ENCODE data around the gene DSCAML1. TPM values are rescaled to one million over a fixed set of nuclear protein-coding genes. Genes with fewer than 3 reads are reported as not detected.

DSCAML1 gene
- total RNA-seq, 2 experiments from 2014 or later: 0.13 to 0.29 TPM

DNA sequence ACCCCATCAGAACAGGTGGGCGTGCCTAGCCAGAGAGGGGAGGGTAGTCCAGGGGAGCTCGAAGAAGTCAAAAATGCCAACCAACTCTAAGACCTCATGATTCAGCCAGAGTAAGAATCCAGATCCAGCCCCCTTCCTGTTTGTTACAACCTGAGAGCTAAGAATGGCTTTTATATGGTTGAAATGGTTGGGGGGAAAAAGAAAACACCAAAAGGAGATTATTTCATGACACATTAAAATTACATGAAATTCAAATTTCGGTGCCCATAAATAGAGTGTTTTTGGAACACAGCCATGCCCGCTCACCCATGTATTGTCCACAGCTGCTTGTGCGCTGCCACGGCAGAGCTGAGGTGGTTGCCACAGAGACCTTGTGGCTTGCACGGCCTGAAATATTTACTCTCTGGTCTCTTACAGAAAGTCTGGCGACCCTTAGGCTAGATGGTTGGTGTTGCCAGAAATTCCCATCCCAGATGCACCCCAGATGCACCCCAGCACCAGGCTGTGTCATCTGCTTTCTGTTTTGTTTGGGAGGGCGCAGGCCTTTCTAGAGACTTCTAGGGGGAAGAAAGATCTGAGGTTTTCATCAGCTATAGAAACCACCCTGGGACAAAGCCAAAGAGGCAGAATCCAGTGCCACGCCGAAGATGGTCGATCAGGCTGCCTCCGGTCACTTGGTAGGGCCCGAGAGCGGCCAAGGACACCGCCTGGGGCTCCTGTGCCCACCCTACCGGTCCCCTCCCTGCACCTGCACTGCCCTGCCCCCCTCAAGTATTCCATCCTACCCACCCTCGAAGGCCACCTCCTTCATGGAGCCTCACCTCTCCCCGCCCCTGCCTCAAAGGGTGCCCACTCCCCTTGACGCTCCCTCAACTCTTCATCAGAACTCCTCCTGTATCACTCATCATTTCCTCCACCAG is 80.2 kb downstream of the DSCAML1 start:
- H3K36me3 Mint-ChIP-seq (ENCODE audit: low read depth): no peaks in the 10 kb centered on the region
- H3K27me3 Mint-ChIP-seq: no peaks in the 10 kb centered on the region
- no peak overlapping the region for H3K4me3 Mint-ChIP-seq
- TF ChIP-seq, protein P1, sequence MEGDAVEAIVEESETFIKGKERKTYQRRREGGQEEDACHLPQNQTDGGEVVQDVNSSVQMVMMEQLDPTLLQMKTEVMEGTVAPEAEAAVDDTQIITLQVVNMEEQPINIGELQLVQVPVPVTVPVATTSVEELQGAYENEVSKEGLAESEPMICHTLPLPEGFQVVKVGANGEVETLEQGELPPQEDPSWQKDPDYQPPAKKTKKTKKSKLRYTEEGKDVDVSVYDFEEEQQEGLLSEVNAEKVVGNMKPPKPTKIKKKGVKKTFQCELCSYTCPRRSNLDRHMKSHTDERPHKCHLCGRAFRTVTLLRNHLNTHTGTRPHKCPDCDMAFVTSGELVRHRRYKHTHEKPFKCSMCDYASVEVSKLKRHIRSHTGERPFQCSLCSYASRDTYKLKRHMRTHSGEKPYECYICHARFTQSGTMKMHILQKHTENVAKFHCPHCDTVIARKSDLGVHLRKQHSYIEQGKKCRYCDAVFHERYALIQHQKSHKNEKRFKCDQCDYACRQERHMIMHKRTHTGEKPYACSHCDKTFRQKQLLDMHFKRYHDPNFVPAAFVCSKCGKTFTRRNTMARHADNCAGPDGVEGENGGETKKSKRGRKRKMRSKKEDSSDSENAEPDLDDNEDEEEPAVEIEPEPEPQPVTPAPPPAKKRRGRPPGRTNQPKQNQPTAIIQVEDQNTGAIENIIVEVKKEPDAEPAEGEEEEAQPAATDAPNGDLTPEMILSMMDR (IDR thresholded peaks at IDR 0.05): no peak
- no peak overlapping the region for H3K27ac Mint-ChIP-seq
- no peaks in the 10 kb centered on the region for H3K4me1 Mint-ChIP-seq (ENCODE audit: low read depth)
- POLR2A ChIA-PET: no interaction called here
- no peak for DNase-seq
- ATAC-seq: no peak
- intact Hi-C loops (cut with micrococcal nuclease): no loop called here
- no peaks in the 10 kb centered on the region for H3K9me3 Mint-ChIP-seq
- CTCF ChIA-PET: interaction anchor here (1.0 kb wide), 1 partner anchor 91 kb away, joined by 3 read pairs; no protein-coding TSS in a partner anchor

DNA sequence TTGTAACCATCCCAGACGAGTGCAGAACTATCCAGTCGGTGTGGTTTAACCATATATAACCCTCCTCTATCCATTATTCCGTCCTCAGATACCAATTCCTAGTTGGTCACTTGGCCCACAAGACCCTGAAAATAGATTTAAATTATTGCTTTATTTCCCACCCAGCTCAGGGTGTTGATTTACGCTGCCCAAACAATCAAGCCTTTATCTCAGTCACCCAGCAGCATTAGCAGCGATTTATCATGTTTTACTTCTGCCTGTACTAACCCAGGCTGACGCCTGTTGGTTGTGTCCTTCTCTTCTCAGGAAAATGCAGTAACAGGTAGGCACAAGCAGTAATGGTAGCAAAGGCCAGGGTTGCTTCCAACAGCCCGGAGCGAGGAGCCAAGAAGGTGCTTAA is 81.2 kb downstream of the DSCAML1 start:
- no peaks in the 10 kb centered on the region for H3K36me3 Mint-ChIP-seq (ENCODE audit: low read depth)
- CTCF ChIA-PET: interaction anchor here (1.0 kb wide), 1 partner anchor 92 kb away, joined by 3 read pairs; no protein-coding TSS in a partner anchor
- POLR2A ChIA-PET: no interaction called here
- no peaks in the 10 kb centered on the region for H3K4me1 Mint-ChIP-seq (ENCODE audit: low read depth)
- ATAC-seq (no peak), DNase-seq (no peak)
- intact Hi-C loops (cut with micrococcal nuclease): no loop called here
- H3K9me3 Mint-ChIP-seq: no peaks in the 10 kb centered on the region
- H3K4me3 Mint-ChIP-seq: no peak overlapping the region
- H3K27me3 Mint-ChIP-seq: no peaks in the 10 kb centered on the region
- no peak overlapping the region for H3K27ac Mint-ChIP-seq
- TF ChIP-seq, protein P1 (IDR thresholded peaks at IDR 0.05): no peak

DNA sequence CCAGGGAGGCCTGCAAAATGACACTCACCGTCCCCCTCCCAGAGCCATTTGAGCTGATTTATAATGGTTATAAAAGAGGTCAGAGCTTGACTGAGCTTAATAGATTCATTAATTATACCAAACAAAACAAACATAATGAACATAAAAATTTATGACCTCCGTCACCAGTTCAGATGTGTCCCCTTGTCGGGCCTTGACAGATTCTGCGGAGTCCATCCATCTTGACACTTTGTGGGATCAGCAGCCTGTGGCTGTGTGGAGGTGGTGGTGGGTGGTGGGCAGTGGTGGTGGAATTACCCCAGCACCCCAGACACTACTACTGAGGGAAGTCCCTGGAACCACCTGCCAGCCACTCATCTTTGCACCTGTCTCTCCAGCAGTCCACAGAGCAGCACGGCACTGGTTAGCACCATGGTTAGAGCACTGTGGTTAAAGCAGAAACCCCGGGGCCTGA is 83.5 kb downstream of the DSCAML1 start:
- Mint-ChIP-seq H3K4me3 (no peak overlapping the region), H3K9me3 (no peaks in the 10 kb centered on the region), H3K27me3 (no peaks in the 10 kb centered on the region), H3K27ac (no peak overlapping the region), H3K4me1 (ENCODE audit: low read depth) (no peaks in the 10 kb centered on the region), H3K36me3 (ENCODE audit: low read depth) (no peaks in the 10 kb centered on the region)
- CTCF ChIA-PET: no interaction called here
- intact Hi-C loops (cut with micrococcal nuclease): no loop called here
- POLR2A ChIA-PET: interaction anchor here (1.0 kb wide), 1 partner anchor 23 kb away, joined by 3 read pairs; no protein-coding TSS in a partner anchor
- DNase-seq: no peak
- ATAC-seq: no peak
- TF ChIP-seq, protein P1 (IDR thresholded peaks at IDR 0.05): no peak

- TF ChIP-seq, protein P1 (IDR thresholded peaks at IDR 0.05): no peak
- ChIA-PET POLR2A (no interaction called here), CTCF (no interaction called here)
- H3K36me3 Mint-ChIP-seq (ENCODE audit: low read depth): no peaks in the 10 kb centered on the region
- intact Hi-C loops (cut with micrococcal nuclease): no loop called here
- no peak overlapping the region for H3K27ac Mint-ChIP-seq
- H3K4me3 Mint-ChIP-seq: no peak overlapping the region
- ATAC-seq (no peak), DNase-seq (no peak)
- no peaks in the 10 kb centered on the region for H3K9me3 Mint-ChIP-seq
- H3K27me3 Mint-ChIP-seq: no peaks in the 10 kb centered on the region
- no peaks in the 10 kb centered on the region for H3K4me1 Mint-ChIP-seq (ENCODE audit: low read depth)
Measured at GRCh38 chr11:117712530-117712929, 84.5 kb downstream of the DSCAML1 start.

DNA sequence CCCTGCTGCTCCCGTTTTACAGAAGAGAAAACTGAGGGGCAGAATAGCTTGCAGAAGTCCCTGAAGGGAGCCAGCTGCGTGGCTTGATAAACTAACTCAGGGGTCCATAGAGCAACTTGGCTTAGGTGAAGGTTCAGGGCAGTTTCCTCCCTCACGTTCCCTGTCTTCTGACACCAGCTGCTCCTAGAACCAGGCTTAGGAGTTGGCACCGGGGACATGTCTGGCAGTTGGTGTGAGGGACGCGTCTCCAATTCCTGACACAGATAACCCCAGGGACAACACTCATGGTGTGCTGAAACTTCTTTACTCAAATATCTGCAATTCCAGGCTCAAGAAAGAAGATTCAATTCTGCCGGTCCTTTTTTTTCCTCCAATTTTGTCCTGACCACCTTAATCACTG is 85.7 kb downstream of the DSCAML1 start:
- Mint-ChIP-seq H3K27ac (no peak overlapping the region), H3K27me3 (no peaks in the 10 kb centered on the region), H3K36me3 (ENCODE audit: low read depth) (no peaks in the 10 kb centered on the region), H3K9me3 (no peaks in the 10 kb centered on the region), H3K4me1 (ENCODE audit: low read depth) (no peaks in the 10 kb centered on the region), H3K4me3 (no peak overlapping the region)
- no peak for DNase-seq
- TF ChIP-seq, protein P1 (IDR thresholded peaks at IDR 0.05): no peak
- intact Hi-C loops (cut with micrococcal nuclease): no loop called here
- no peak for ATAC-seq
- CTCF ChIA-PET: interaction anchor here (1.0 to 1.5 kb wide), 2 partner anchors 20 to 285 kb away, joined by 3 to 7 read pairs; no protein-coding TSS in a partner anchor
- POLR2A ChIA-PET: no interaction called here
